IMR-90 (cell line): ENCODE results near the gene HASPIN.

Experiments
- BHLHE40 ChIP-seq: fragments of 150-350 bp; IDR thresholded peaks from 2 replicates; pipeline ENCODE4 v1.6.1; 2016; ENCODE audit warnings: mild to moderate bottlenecking, low read depth, low read length
- CEBPB ChIP-seq: IDR thresholded peaks from 2 replicates; pipeline ENCODE4 v1.6.1; 2012; ENCODE audit warnings: low read depth, low read length, improper control_type of control experiment
- CHD1 ChIP-seq: IDR thresholded peaks from 2 replicates; pipeline ENCODE4 v1.6.1; 2012; ENCODE audit warnings: low read depth, low read length, improper control_type of control experiment
- CTCF ChIP-seq: conservative IDR thresholded peaks from 2 replicates; pipeline ENCODE4 v1.5.1; 2012; ENCODE audit warnings: mild to moderate bottlenecking, low read depth, low read length, improper control_type of control experiment
- ELK1 ChIP-seq: fragments of 150-350 bp; IDR thresholded peaks from 2 replicates; pipeline ENCODE4 v1.6.1; 2016; ENCODE audit warnings: low read depth, mild to moderate bottlenecking, low read length, moderate library complexity, borderline replicate concordance
- MAZ ChIP-seq: IDR thresholded peaks from 2 replicates; pipeline ENCODE4 v1.6.1; 2012; ENCODE audit warnings: low read depth, mild to moderate bottlenecking, low read length, improper control_type of control experiment, moderate library complexity, borderline replicate concordance
- NFE2L2 ChIP-seq: fragments of 150-350 bp; IDR thresholded peaks from 2 replicates; pipeline ENCODE4 v1.6.1; 2016; ENCODE audit warnings: low read depth, mild to moderate bottlenecking, low read length
- POLR2A ChIP-seq: IDR thresholded peaks from 2 replicates; pipeline ENCODE4 v1.6.1; 2012; ENCODE audit warnings: mild to moderate bottlenecking, low read depth, low read length
- RAD21 ChIP-seq: IDR thresholded peaks from 2 replicates; pipeline ENCODE4 v1.6.1; 2012; ENCODE audit warnings: low read length, improper control_type of control experiment
- RCOR1 ChIP-seq: IDR thresholded peaks from 2 replicates; pipeline ENCODE4 v1.6.1; 2012; ENCODE audit warnings: mild to moderate bottlenecking, low read length, improper control_type of control experiment; ENCODE audit not compliant: insufficient replicate concordance
- SMC3 ChIP-seq: fragments of 150-350 bp; IDR thresholded peaks from 2 replicates; pipeline ENCODE4 v1.6.1; 2016; ENCODE audit warnings: low read depth, mild to moderate bottlenecking, antibody characterized with exemption, low read length, moderate library complexity

DNA sequence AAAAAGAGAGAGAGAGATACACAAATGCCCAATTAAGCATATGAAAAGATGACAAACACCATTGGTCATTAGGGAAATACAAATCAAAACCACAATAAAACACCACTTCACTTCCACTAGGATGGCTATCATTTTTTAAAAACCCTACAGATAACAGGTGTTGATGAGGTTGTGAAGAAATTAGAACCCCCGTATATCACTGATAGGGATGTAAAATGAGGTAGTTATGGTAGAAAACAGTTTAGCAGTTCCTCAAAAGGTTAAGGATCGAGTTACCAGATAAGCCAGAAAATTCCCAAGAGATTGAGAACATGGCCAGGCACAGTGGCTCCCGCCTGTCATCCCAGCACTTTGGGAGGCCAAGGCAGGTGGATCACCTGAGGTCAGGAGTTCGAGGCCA lies 30.6 kb upstream of the HASPIN start:
- TF ChIP-seq CTCF (no peak), POLR2A (no peak), MAZ (no peak), RAD21 (no peak), BHLHE40 (no peak), CEBPB (no peak), NFE2L2 (no peak), SMC3 (no peak), ELK1 (no peak), CHD1 (no peak), RCOR1 (no peak)
